ENCODE measurements around the gene NOS1.

Gene NOS1

GRCh38 chr12:117362391-117362790 lies 965 bp upstream of the NOS1 start:
- Histone ChIP-seq H3K9me3 (ENCODE audit: control insufficient read depth, low read length) (no peaks in the 10 kb centered on the region), H3K79me2 (no peaks in the 10 kb centered on the region), H3K36me3 (ENCODE audit: control insufficient read depth, insufficient read depth, low read length) (no peaks in the 10 kb centered on the region), H3K4me1 (no peaks in the 10 kb centered on the region), H3K4me2 (ENCODE audit: low read length) (no peak overlapping the region), H3K27ac (no peak overlapping the region), H2AFZ (no peak overlapping the region), H3K4me3 (ENCODE audit: low read depth, low read length) (no peak overlapping the region), H3K27me3 (ENCODE audit: control insufficient read depth, insufficient read depth, low read length) (peaks cover 5% of the 10 kb centered on the region), H3K9ac (no peak overlapping the region)
- no peak for TF ChIP-seq CTCF (IDR thresholded peaks at IDR 0.05)

GRCh38 chr12:117361905-117362304 lies 479 bp upstream of the NOS1 start:
- Histone ChIP-seq H3K4me2 (ENCODE audit: low read length) (no peak overlapping the region), H3K9me3 (ENCODE audit: control insufficient read depth, low read length) (no peaks in the 10 kb centered on the region), H3K27me3 (ENCODE audit: control insufficient read depth, insufficient read depth, low read length) (peaks cover 5% of the 10 kb centered on the region), H3K79me2 (no peaks in the 10 kb centered on the region), H2AFZ (no peak overlapping the region), H3K27ac (no peak overlapping the region), H3K9ac (no peak overlapping the region), H3K4me1 (no peaks in the 10 kb centered on the region), H3K4me3 (ENCODE audit: low read depth, low read length) (no peak overlapping the region), H3K36me3 (ENCODE audit: control insufficient read depth, insufficient read depth, low read length) (no peaks in the 10 kb centered on the region)
- no peak for TF ChIP-seq CTCF (IDR thresholded peaks at IDR 0.05)

- H3K27ac ChIP-seq, result no peak overlapping the region
- no peaks in the 10 kb centered on the region for H3K36me3 ChIP-seq (ENCODE audit: control insufficient read depth, insufficient read depth, low read length)
- H3K4me2 ChIP-seq (ENCODE audit: low read length), result peak overlapping the region; percentile 47
- H3K9me3 ChIP-seq (ENCODE audit: control insufficient read depth, low read length), result no peaks in the 10 kb centered on the region
- no peaks in the 10 kb centered on the region for H3K79me2 ChIP-seq
- no peak overlapping the region for H3K9ac ChIP-seq
- H3K27me3 ChIP-seq (ENCODE audit: control insufficient read depth, insufficient read depth, low read length), result peaks cover 3% of the 10 kb centered on the region
- H3K4me3 ChIP-seq (ENCODE audit: low read depth, low read length), result no peak overlapping the region
- no peaks in the 10 kb centered on the region for H3K4me1 ChIP-seq
- no peak overlapping the region for H2AFZ ChIP-seq
- TF ChIP-seq CTCF (IDR thresholded peaks at IDR 0.05), result no peak
Measured at GRCh38 chr12:117360551-117361346, 677 bp downstream of the NOS1 start.

GRCh38 chr12:117360222-117360550 lies 1.2 kb downstream of the NOS1 start:
- no peak overlapping the region for H3K4me3 ChIP-seq (ENCODE audit: low read depth, low read length)

More at GRCh38 chr12:117360222-117360550, 1.2 kb downstream of the NOS1 start:
- peaks cover 3% of the 10 kb centered on the region for H3K27me3 ChIP-seq (ENCODE audit: control insufficient read depth, insufficient read depth, low read length)
- H2AFZ ChIP-seq, result no peak overlapping the region
- H3K79me2 ChIP-seq, result no peaks in the 10 kb centered on the region
- no peak overlapping the region for H3K27ac ChIP-seq
- H3K4me2 ChIP-seq (ENCODE audit: low read length), result peak overlapping the region; percentile 47
- no peak overlapping the region for H3K9ac ChIP-seq
- no peaks in the 10 kb centered on the region for H3K36me3 ChIP-seq (ENCODE audit: control insufficient read depth, insufficient read depth, low read length)
- no peak for TF ChIP-seq CTCF (IDR thresholded peaks at IDR 0.05)
- no peaks in the 10 kb centered on the region for H3K4me1 ChIP-seq
- H3K9me3 ChIP-seq (ENCODE audit: control insufficient read depth, low read length), result no peaks in the 10 kb centered on the region
